MM.1S (cell line): ENCODE results near the gene MYO1E.
"Not testable (repeated sequence)": the region's sequence is repeated elsewhere in the genome, so short reads cannot be mapped to it uniquely, and the experiment has no call there.

ENCODE experiments used
- DNase-seq: peaks from one replicate; pipeline ENCODE4 v3.0.0-alpha.2; 2015
- H2AFZ ChIP-seq: fragments of 300-600 bp; sonication (generic); 2 replicates; pipeline ENCODE4 v1.6.0; 2016; ENCODE audit warnings: antibody characterized with exemption, low read length
- H3F3A ChIP-seq: fragments of 300-600 bp; sonication (generic); 2 replicates; pipeline ENCODE4 v1.6.1; 2016; ENCODE audit warnings: mild to moderate bottlenecking, antibody characterized with exemption, low read length, moderate library complexity, mixed read lengths; ENCODE audit not compliant: insufficient read depth
- H3K27ac ChIP-seq: fragments of 300-600 bp; sonication (generic); 2 replicates; pipeline ENCODE4 v1.5.1; 2016; ENCODE audit warnings: mild to moderate bottlenecking, low read length
- H3K27me3 ChIP-seq: fragments of 300-600 bp; sonication (generic); replicated peaks from 2 replicates; pipeline ENCODE4 v1.6.0; 2016; ENCODE audit warnings: low read length; ENCODE audit not compliant: insufficient read depth
- H3K36me3 ChIP-seq: fragments of 300-600 bp; sonication (generic); replicated peaks from 2 replicates; pipeline ENCODE4 v1.6.1; 2016; ENCODE audit warnings: mild to moderate bottlenecking, low read length, mixed read lengths; ENCODE audit not compliant: insufficient read depth
- H3K4me1 ChIP-seq: fragments of 300-600 bp; sonication (generic); 2 replicates; pipeline ENCODE4 v1.6.1; 2016; ENCODE audit warnings: low read length, mixed read lengths
- H3K4me2 ChIP-seq: fragments of 300-600 bp; sonication (generic); 2 replicates; pipeline ENCODE4 v1.6.0; 2016; ENCODE audit warnings: low read depth, low read length
- H3K4me3 ChIP-seq: fragments of 300-600 bp; sonication (generic); 2 replicates; pipeline ENCODE4 v1.5.1; 2016; ENCODE audit warnings: low read length, mixed read lengths
- H3K79me2 ChIP-seq: fragments of 300-600 bp; sonication (generic); 2 replicates; pipeline ENCODE4 v1.6.1; 2016; ENCODE audit warnings: mixed run types, low read length, mixed read lengths
- H3K9ac ChIP-seq: fragments of 300-600 bp; sonication (generic); 2 replicates; pipeline ENCODE4 v1.6.1; 2016; ENCODE audit warnings: low read length, mixed read lengths
- H3K9me2 ChIP-seq: fragments of 300-600 bp; sonication (generic); replicated peaks from 2 replicates; pipeline ENCODE4 v1.6.1; 2016; ENCODE audit warnings: mild to moderate bottlenecking, low read length, mixed read lengths; ENCODE audit not compliant: insufficient read depth
- H3K9me3 ChIP-seq: fragments of 300-600 bp; sonication (generic); replicated peaks from 2 replicates; pipeline ENCODE4 v1.6.1; 2016; ENCODE audit warnings: mild to moderate bottlenecking, low read length, mixed read lengths; ENCODE audit not compliant: insufficient read depth
- H4K20me1 ChIP-seq: fragments of 300-600 bp; sonication (generic); 2 replicates; pipeline ENCODE4 v1.6.1; 2016; ENCODE audit warnings: mild to moderate bottlenecking, low read length, moderate library complexity, mixed read lengths; ENCODE audit not compliant: insufficient read depth
- EZH2 ChIP-seq: fragments of 300-600 bp; sonication (generic); optimal IDR thresholded peaks from 2 replicates; pipeline ENCODE3; 2017; ENCODE audit warnings: low read depth, mild to moderate bottlenecking, antibody characterized with exemption, low read length, mixed read lengths
- EZH2phosphoT487 ChIP-seq: fragments of 300-600 bp; sonication (generic); IDR thresholded peaks from 2 replicates; pipeline ENCODE4 v1.6.1; 2018; ENCODE audit warnings: antibody characterized with exemption, low read length
- TF ChIP-seq, protein P1 (sequence below): fragments of 300-600 bp; sonication (generic); IDR thresholded peaks from 2 replicates; pipeline ENCODE4 v1.5.1; 2016; ENCODE audit warnings: antibody characterized with exemption, low read length, mixed read lengths

MYO1E gene

DNA sequence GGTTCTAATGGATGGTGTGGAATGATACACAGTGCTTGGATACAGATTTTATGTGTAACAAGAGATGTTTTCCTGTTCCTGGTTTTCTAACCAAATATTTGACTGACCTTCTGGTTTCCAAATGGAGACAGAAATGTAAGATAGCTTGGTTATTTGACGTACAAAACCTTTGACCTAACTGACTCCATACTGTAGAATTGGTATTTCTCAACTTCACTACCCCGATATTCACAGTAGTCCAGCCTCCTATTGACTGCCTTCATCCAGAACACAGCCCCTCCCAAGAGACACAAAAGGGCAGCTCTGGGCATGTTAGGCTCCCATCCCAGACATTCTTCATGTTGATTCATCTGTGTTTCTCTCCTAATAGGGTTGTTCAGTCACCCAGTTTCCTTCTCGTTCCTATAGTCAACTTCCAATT, 33.4 kb downstream of the MYO1E start:
- Histone ChIP-seq H3K9me2 (no peaks in the 10 kb centered on the region), H3K4me3 (no peak overlapping the region), H3K27me3 (no peaks in the 10 kb centered on the region), H3K4me1 (no peaks in the 10 kb centered on the region), H4K20me1 (no peaks in the 10 kb centered on the region), H2AFZ (no peak overlapping the region), H3K9me3 (no peaks in the 10 kb centered on the region), H3K9ac (no peak overlapping the region), H3K79me2 (no peaks in the 10 kb centered on the region), H3K36me3 (no peaks in the 10 kb centered on the region), H3K27ac (no peak overlapping the region), H3K4me2 (no peak overlapping the region), H3F3A (no peaks in the 10 kb centered on the region)
- TF ChIP-seq, protein P1, sequence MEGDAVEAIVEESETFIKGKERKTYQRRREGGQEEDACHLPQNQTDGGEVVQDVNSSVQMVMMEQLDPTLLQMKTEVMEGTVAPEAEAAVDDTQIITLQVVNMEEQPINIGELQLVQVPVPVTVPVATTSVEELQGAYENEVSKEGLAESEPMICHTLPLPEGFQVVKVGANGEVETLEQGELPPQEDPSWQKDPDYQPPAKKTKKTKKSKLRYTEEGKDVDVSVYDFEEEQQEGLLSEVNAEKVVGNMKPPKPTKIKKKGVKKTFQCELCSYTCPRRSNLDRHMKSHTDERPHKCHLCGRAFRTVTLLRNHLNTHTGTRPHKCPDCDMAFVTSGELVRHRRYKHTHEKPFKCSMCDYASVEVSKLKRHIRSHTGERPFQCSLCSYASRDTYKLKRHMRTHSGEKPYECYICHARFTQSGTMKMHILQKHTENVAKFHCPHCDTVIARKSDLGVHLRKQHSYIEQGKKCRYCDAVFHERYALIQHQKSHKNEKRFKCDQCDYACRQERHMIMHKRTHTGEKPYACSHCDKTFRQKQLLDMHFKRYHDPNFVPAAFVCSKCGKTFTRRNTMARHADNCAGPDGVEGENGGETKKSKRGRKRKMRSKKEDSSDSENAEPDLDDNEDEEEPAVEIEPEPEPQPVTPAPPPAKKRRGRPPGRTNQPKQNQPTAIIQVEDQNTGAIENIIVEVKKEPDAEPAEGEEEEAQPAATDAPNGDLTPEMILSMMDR: no peak
- TF ChIP-seq EZH2: no peak
- no peak for TF ChIP-seq EZH2phosphoT487
- DNase-seq: no peak

DNA sequence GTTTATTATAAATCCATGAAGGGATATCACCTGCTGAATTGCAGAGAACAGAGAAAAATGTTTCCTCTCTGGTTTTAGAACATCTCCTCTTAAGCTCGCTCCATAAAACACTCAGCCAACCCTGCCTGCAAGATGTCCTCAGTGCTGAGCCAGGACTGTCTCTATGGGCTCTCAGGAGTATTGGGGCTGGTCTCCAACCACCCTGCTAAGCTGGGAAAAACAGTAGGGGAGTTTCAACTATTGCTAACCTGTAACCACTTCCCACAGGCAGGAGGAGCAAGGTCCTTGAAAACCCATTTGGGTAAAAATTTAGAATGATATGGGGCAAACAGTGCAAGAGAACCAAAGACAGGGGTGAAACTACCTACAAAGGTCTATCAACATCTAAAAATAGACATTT, 34.3 kb downstream of the MYO1E start:
- Histone ChIP-seq H3K9ac (no peak overlapping the region), H2AFZ (no peak overlapping the region), H3K27ac (no peak overlapping the region), H3K4me3 (no peak overlapping the region), H3F3A (no peaks in the 10 kb centered on the region), H3K4me2 (no peak overlapping the region), H3K79me2 (no peaks in the 10 kb centered on the region), H3K9me3 (no peaks in the 10 kb centered on the region), H3K36me3 (no peaks in the 10 kb centered on the region), H4K20me1 (no peaks in the 10 kb centered on the region), H3K4me1 (no peaks in the 10 kb centered on the region), H3K27me3 (no peaks in the 10 kb centered on the region), H3K9me2 (no peaks in the 10 kb centered on the region)
- TF ChIP-seq EZH2phosphoT487: no peak
- TF ChIP-seq, protein P1: no peak
- TF ChIP-seq EZH2: no peak
- no peak for DNase-seq

DNA sequence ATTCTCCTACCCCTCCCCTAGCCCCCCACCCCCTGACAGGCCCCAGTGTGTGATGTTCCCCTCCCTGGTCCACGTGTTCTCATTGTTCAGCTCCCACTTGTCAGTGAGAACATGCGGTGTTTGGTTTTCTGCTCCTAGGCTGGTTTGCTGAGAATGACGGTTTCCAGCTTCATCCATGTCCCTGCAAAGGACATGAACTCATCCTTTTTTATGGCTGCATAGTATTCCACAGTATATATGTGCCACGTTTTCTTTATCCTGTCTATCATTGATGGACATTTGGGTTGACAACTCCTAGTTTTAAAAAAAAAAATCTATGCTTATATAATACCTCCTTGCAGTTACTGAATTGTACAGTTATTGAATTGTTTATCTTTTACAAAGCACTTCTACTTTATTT, 35.9 kb downstream of the MYO1E start:
- H3F3A ChIP-seq, H3K4me1 ChIP-seq, H4K20me1 ChIP-seq, DNase-seq, H3K9ac ChIP-seq, H3K4me2 ChIP-seq, H3K79me2 ChIP-seq, H3K27me3 ChIP-seq, H3K27ac ChIP-seq, H3K9me2 ChIP-seq, H3K36me3 ChIP-seq, H3K9me3 ChIP-seq, H3K4me3 ChIP-seq, H2AFZ ChIP-seq: not testable (repeated sequence)

DNA sequence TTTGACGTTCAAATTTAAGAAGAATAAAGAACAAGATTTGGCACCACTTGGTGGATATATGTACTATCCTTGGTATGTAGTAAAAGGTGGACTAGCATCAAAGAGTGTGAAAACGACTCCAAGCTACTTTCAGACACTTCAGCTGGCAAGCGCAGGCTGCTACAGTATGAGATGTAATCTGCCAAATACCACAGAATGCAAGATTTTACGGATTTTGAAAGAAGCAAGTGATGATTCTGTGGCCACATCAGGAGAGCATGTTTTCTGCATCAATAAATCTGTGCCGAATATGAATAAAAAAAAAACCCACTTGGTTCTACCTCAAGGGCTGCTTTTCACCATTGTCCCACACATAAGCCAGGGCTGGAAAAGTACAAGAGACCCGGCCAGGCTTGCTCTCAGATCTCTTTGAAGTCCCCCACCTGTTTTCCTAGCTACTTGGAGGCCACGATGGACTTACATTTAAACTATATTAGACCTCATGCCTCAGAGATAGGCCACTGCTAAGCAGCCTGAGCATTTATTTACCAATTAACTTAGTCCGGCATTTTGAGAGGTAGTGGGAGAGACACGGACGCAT, 37.4 kb downstream of the MYO1E start:
- TF ChIP-seq EZH2phosphoT487 (no peak), EZH2 (no peak)
- TF ChIP-seq, protein P1: no peak
- no peak overlapping the region for H2AFZ ChIP-seq
- H4K20me1 ChIP-seq: no peaks in the 10 kb centered on the region
- H3K4me1 ChIP-seq: no peaks in the 10 kb centered on the region
- no peak overlapping the region for H3K4me3 ChIP-seq
- DNase-seq: no peak
- H3K4me2 ChIP-seq: no peak overlapping the region
- no peaks in the 10 kb centered on the region for H3K36me3 ChIP-seq
- no peaks in the 10 kb centered on the region for H3K27me3 ChIP-seq
- no peaks in the 10 kb centered on the region for H3K79me2 ChIP-seq
- H3K27ac ChIP-seq: no peak overlapping the region
- H3K9me3 ChIP-seq: no peaks in the 10 kb centered on the region
- H3F3A ChIP-seq: no peaks in the 10 kb centered on the region
- H3K9me2 ChIP-seq: no peaks in the 10 kb centered on the region
- no peak overlapping the region for H3K9ac ChIP-seq
